ENCODE results near the gene ZFX.
"Not testable (repeated sequence)": the region's sequence is repeated elsewhere in the genome, so short reads cannot be mapped to it uniquely, and the experiment has no call there.

Gene ZFX

GRCh38 chrX:24125028-24125612, 24.4 kb upstream of the ZFX start:
- no peak overlapping the region for H3K27ac ChIP-seq (ENCODE audit: low read length)
- no peaks in the 10 kb centered on the region for H3K27me3 ChIP-seq (ENCODE audit: insufficient read depth, low read length, poor library complexity)
- no peak overlapping the region for H3K9ac ChIP-seq (ENCODE audit: low read depth, low read length)
- no peaks in the 10 kb centered on the region for H3K9me3 ChIP-seq (ENCODE audit: insufficient read depth, low read length, severe bottlenecking)
- H3K4me2 ChIP-seq (ENCODE audit: insufficient read depth, low read length), result no peak overlapping the region
- H3K4me1 ChIP-seq (ENCODE audit: insufficient read depth, low read length), result no peaks in the 10 kb centered on the region
- H4K20me1 ChIP-seq (ENCODE audit: insufficient read depth, low read length), result no peaks in the 10 kb centered on the region
- H3K4me3 ChIP-seq (ENCODE audit: low read depth in 1 of 2, low read length in 2 of 2), result no peak overlapping the region
- ATAC-seq (ENCODE audit: insufficient read depth, low read depth) (no peak), DNase-seq (no peak)
- no peaks in the 10 kb centered on the region for H3K79me2 ChIP-seq (ENCODE audit: insufficient read depth, low read length)
- H3K36me3 ChIP-seq (ENCODE audit: insufficient read depth, low read length), result no peaks in the 10 kb centered on the region
- H2AFZ ChIP-seq (ENCODE audit: low read depth, low read length), result no peak overlapping the region
- TF ChIP-seq CTCF (IDR thresholded peaks at IDR 0.05; ENCODE audit: borderline replicate concordance, extremely low read depth, low read length, poor library complexity, severe bottlenecking) (no peak), EZH2 (IDR thresholded peaks at IDR 0.05; ENCODE audit: borderline replicate concordance, low read depth, low read length, severe bottlenecking) (no peak)

GRCh38 chrX:24131476-24131875, 18.1 kb upstream of the ZFX start:
- Histone ChIP-seq H2AFZ (ENCODE audit: low read depth, low read length) (no peak overlapping the region), H3K9me3 (ENCODE audit: insufficient read depth, low read length, severe bottlenecking) (no peaks in the 10 kb centered on the region), H3K27me3 (ENCODE audit: insufficient read depth, low read length, poor library complexity) (no peaks in the 10 kb centered on the region), H3K79me2 (ENCODE audit: insufficient read depth, low read length) (no peaks in the 10 kb centered on the region), H3K4me2 (ENCODE audit: insufficient read depth, low read length) (no peak overlapping the region), H3K4me3 (ENCODE audit: low read depth in 1 of 2, low read length in 2 of 2) (no peak overlapping the region), H3K4me1 (ENCODE audit: insufficient read depth, low read length) (no peaks in the 10 kb centered on the region), H4K20me1 (ENCODE audit: insufficient read depth, low read length) (no peaks in the 10 kb centered on the region), H3K27ac (ENCODE audit: low read length) (no peak overlapping the region), H3K9ac (ENCODE audit: low read depth, low read length) (no peak overlapping the region), H3K36me3 (ENCODE audit: insufficient read depth, low read length) (no peaks in the 10 kb centered on the region)
- DNase-seq (no peak), ATAC-seq (ENCODE audit: insufficient read depth, low read depth) (no peak)
- TF ChIP-seq CTCF (IDR thresholded peaks at IDR 0.05; ENCODE audit: borderline replicate concordance, extremely low read depth, low read length, poor library complexity, severe bottlenecking) (no peak), EZH2 (IDR thresholded peaks at IDR 0.05; ENCODE audit: borderline replicate concordance, low read depth, low read length, severe bottlenecking) (no peak)

GRCh38 chrX:24133312-24133711, 16.2 kb upstream of the ZFX start:
- Histone ChIP-seq H3K27ac (ENCODE audit: low read length) (no peak overlapping the region), H3K27me3 (ENCODE audit: insufficient read depth, low read length, poor library complexity) (no peaks in the 10 kb centered on the region), H3K4me2 (ENCODE audit: insufficient read depth, low read length) (no peak overlapping the region), H3K4me3 (ENCODE audit: low read depth in 1 of 2, low read length in 2 of 2) (no peak overlapping the region), H3K9me3 (ENCODE audit: insufficient read depth, low read length, severe bottlenecking) (no peaks in the 10 kb centered on the region), H3K79me2 (ENCODE audit: insufficient read depth, low read length) (no peaks in the 10 kb centered on the region), H3K9ac (ENCODE audit: low read depth, low read length) (no peak overlapping the region), H3K4me1 (ENCODE audit: insufficient read depth, low read length) (no peaks in the 10 kb centered on the region), H2AFZ (ENCODE audit: low read depth, low read length) (no peak overlapping the region), H4K20me1 (ENCODE audit: insufficient read depth, low read length) (no peaks in the 10 kb centered on the region), H3K36me3 (ENCODE audit: insufficient read depth, low read length) (no peaks in the 10 kb centered on the region)
- no peak for TF ChIP-seq CTCF (IDR thresholded peaks at IDR 0.05; ENCODE audit: borderline replicate concordance, extremely low read depth, low read length, poor library complexity, severe bottlenecking)
- TF ChIP-seq EZH2 (IDR thresholded peaks at IDR 0.05; ENCODE audit: borderline replicate concordance, low read depth, low read length, severe bottlenecking), result no peak
- DNase-seq (no peak), ATAC-seq (ENCODE audit: insufficient read depth, low read depth) (no peak)

- not testable (repeated sequence) for H3K4me3 ChIP-seq (ENCODE audit: low read depth in 1 of 2, low read length in 2 of 2); H3K4me2 ChIP-seq (ENCODE audit: insufficient read depth, low read length); H3K27ac ChIP-seq (ENCODE audit: low read length); H3K9ac ChIP-seq (ENCODE audit: low read depth, low read length); ATAC-seq (ENCODE audit: insufficient read depth, low read depth); H2AFZ ChIP-seq (ENCODE audit: low read depth, low read length); H3K36me3 ChIP-seq (ENCODE audit: insufficient read depth, low read length); H4K20me1 ChIP-seq (ENCODE audit: insufficient read depth, low read length); H3K79me2 ChIP-seq (ENCODE audit: insufficient read depth, low read length); DNase-seq; H3K27me3 ChIP-seq (ENCODE audit: insufficient read depth, low read length, poor library complexity); H3K4me1 ChIP-seq (ENCODE audit: insufficient read depth, low read length); H3K9me3 ChIP-seq (ENCODE audit: insufficient read depth, low read length, severe bottlenecking)
Measured at GRCh38 chrX:24135768-24136167, 13.8 kb upstream of the ZFX start.
